Measurements from ENCODE around the gene PYGM.

The PYGM gene

GRCh38 chr11:64791781-64792291 is 32.1 kb upstream of the PYGM start:
- no peak for DNase-seq

GRCh38 chr11:64790205-64791095 is 30.7 kb upstream of the PYGM start:
- no peak for DNase-seq

- DNase-seq, result no peak
Observed at GRCh38 chr11:64789331-64790204, 29.8 kb upstream of the PYGM start.

- no peak for DNase-seq
Observed at GRCh38 chr11:64788321-64789215, 28.8 kb upstream of the PYGM start.

- peak; percentile 27 for DNase-seq
Observed at GRCh38 chr11:64787526-64788320, 27.9 kb upstream of the PYGM start.

- DNase-seq, result no peak
Observed at GRCh38 chr11:64786308-64786707, 26.5 kb upstream of the PYGM start.

GRCh38 chr11:64784813-64785581 is 25.2 kb upstream of the PYGM start:
- DNase-seq, result no peak

GRCh38 chr11:64778473-64779298 is 18.9 kb upstream of the PYGM start, which contains the start of gene SF1:
TSS of gene SF1 (minus strand) at chr11:64778542. CDS start at chr11:64778392, 150 bp downstream.
- DNase-seq, result peak; percentile 100

GRCh38 chr11:64778223-64778472 is 18.4 kb upstream of the PYGM start:
- DNase-seq, result no peak

- peak; percentile 87 for DNase-seq
Observed at GRCh38 chr11:64777449-64778222, 17.9 kb upstream of the PYGM start.

- DNase-seq, result no peak
Observed at GRCh38 chr11:64776875-64777274, 17.1 kb upstream of the PYGM start.

- DNase-seq, result no peak
Observed at GRCh38 chr11:64776425-64776824, 16.7 kb upstream of the PYGM start.

GRCh38 chr11:64774144-64774543 is 14.4 kb upstream of the PYGM start:
- DNase-seq, result no peak

- no peak for DNase-seq
Observed at GRCh38 chr11:64772303-64773018, 12.7 kb upstream of the PYGM start.

- DNase-seq, result no peak
Observed at GRCh38 chr11:64771861-64772260, 12.1 kb upstream of the PYGM start.

GRCh38 chr11:64770120-64770519 is 10.3 kb upstream of the PYGM start:
- no peak for DNase-seq

- DNase-seq, result no peak
Observed at GRCh38 chr11:64769283-64769682, 9.5 kb upstream of the PYGM start.

- no peak for DNase-seq
Observed at GRCh38 chr11:64768300-64768694, 8.5 kb upstream of the PYGM start.

All from fibroblast of skin of scalp (primary cell).